ENCODE measurements around the gene CLSTN2. TPM values are rescaled to one million over a fixed set of nuclear protein-coding genes. Genes with fewer than 3 reads are reported as not detected.

Gene CLSTN2
- total RNA-seq, 1 donor from 2014 or later: 7.1 TPM

DNA sequence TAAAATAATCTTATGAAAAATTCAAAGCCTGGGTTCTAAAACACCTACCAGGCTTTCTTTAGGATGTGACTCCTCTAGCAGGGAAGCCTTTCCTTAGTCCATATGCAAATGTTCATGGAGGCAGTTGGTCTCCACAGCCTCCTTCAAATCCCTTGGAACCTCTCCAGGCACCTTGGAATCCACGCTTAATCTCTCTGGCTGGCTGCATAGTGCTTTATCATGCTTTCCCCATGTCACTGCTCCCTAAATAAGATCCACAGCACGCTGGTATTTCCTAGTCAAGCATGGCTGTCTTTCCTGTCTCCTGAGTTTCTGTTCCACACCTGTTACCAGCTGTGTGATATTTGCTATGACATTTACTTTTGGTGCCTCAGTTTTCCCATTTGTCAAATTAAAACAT lies 71.3 kb downstream of the CLSTN2 start:
- no peak for DNase-seq (ENCODE audit: low spot score)

DNA sequence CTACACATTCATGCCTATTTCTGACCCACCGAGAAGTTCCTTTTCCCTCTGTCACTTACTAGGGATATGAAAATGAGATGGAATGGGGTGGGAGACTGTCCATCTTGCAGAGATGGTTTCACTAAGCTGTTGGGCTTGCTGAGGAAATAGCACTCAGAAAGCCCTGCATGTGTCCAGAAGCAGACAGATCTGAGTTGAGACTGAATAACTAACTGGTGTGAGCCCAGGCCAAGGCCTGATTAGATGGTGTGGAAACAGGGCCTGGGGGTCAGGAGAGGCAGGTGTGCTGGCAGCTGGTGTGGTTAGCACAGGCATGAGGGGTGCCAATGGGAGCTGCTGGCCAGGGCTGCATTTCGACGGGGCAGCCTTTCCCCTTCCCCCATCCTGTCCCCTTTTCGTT lies 72.1 kb downstream of the CLSTN2 start:
- no peak for DNase-seq (ENCODE audit: low spot score)

- no peak for DNase-seq (ENCODE audit: low spot score)
These were observed 73.2 kb downstream of the CLSTN2 start for GRCh38 chr3:140007911-140008869.

- DNase-seq (ENCODE audit: low spot score): no peak
These were observed 75.4 kb downstream of the CLSTN2 start for GRCh38 chr3:140010391-140010790.

DNA sequence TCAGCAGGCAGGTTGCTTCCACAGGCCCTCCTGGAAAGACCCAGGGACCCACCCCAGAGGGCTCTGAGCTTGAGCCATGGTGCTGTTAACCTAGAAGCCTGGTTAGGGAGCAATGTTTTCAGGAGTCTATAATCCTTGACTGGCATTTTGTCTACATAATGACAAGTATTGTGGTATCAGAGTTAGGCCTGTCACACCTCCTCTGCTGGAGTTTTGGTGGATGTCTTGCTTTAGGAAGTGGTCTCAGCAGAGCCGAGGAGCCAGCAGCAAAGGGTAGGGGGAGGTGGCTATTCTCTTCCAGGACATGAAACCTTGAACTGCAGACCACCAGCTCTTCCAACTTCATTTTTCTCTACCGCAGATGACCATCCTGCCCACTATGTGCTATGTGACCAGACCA lies 76.1 kb downstream of the CLSTN2 start:
- no peak for DNase-seq (ENCODE audit: low spot score)

DNA sequence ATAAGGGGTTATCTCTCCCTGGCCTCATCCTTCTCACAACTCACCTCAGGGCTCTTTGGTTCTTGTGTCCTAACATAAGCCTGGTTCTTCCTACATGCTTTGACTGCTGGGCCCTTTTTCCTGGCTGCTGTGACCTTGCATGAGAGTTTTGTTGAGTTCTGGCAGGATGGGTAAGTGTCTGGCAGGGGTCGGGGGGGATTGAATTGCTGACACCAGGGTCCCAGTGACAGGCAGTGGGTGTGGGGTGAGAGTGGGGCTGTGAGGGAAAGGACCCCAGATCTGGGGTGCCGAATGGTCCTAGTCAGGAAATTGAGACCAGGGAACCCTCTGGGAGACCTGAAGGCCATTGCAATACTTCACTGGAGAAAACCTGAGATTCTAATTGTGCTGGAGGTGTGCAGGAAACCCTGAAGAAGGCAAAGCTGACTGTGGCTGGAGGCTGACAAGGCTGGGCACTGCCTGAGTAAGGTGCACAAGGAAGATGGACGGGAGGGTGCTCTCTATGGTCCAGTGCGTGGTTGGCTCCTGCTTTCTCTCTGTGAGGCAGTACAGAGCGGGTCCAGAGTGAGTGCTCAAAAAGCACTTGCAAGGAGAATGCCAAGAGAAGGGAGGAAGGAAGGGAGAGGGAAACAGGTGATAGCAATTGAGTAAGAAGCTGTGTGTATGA lies 76.8 kb downstream of the CLSTN2 start:
- DNase-seq (ENCODE audit: low spot score): no peak

GRCh38 chr3:140013220-140013619 lies 78.2 kb downstream of the CLSTN2 start:
- DNase-seq (ENCODE audit: low spot score): no peak

- no peak for DNase-seq (ENCODE audit: low spot score)
These were observed 80.0 kb downstream of the CLSTN2 start for GRCh38 chr3:140014831-140015495.

GRCh38 chr3:140015741-140016140 lies 80.8 kb downstream of the CLSTN2 start:
- DNase-seq (ENCODE audit: low spot score): no peak

GRCh38 chr3:140018556-140018955 lies 83.6 kb downstream of the CLSTN2 start:
- DNase-seq (ENCODE audit: low spot score): no peak

- DNase-seq (ENCODE audit: low spot score): no peak
These were observed 85.0 kb downstream of the CLSTN2 start for GRCh38 chr3:140019946-140020345.

GRCh38 chr3:140020541-140020940 lies 85.6 kb downstream of the CLSTN2 start:
- no peak for DNase-seq (ENCODE audit: low spot score)

GRCh38 chr3:140021269-140021668 lies 86.3 kb downstream of the CLSTN2 start:
- DNase-seq (ENCODE audit: low spot score): no peak

DNA sequence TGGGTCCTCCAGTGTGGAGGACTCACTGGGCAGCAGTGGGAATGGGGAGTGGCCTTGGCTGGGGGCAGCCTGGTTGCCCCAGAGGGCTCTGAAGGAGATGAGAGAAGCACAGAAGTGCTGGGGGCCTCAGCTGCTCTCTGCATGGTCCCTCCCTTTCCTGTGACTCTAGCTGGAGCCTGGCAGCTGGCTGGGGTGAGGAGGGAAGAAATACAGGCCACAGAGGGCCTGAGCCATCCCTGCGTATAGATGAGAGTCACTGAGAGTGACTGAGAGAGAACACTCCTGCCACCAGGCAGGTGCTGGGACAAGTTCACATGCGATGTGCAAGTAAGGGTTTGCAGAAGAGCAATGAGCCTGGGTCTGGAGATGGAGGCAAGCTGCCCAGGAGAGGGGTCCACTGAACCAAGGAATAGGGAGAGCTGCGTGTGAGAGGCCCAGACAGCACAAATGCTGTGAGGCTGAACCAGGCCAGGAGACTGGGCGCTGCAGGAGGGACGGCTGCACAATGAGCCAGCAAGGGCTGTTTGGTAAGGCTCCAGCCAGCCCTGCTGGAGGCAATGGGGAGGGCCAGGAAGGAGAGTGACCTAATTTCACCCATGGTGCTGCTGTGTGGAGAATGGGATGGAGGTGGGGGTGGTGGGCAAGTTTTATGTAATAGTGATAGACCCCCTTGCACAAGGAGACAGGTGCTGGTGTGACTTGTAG lies 87.2 kb downstream of the CLSTN2 start:
- DNase-seq (ENCODE audit: low spot score): peak; percentile 25

GRCh38 chr3:140023616-140024530 lies 88.9 kb downstream of the CLSTN2 start:
- peak; percentile 71 for DNase-seq (ENCODE audit: low spot score)

GRCh38 chr3:140031170-140031569 lies 96.2 kb downstream of the CLSTN2 start:
- DNase-seq (ENCODE audit: low spot score): no peak

GRCh38 chr3:140034058-140034457 lies 99.1 kb downstream of the CLSTN2 start:
- DNase-seq (ENCODE audit: low spot score): no peak

- no peak for DNase-seq (ENCODE audit: low spot score)
These were observed 100.9 kb downstream of the CLSTN2 start for GRCh38 chr3:140035871-140036270.

- no peak for DNase-seq (ENCODE audit: low spot score)
These were observed 115.4 kb downstream of the CLSTN2 start for GRCh38 chr3:140050396-140050795.

GRCh38 chr3:140051019-140051957 lies 116.3 kb downstream of the CLSTN2 start:
- no peak for DNase-seq (ENCODE audit: low spot score)

All from mucosa of gallbladder (tissue), 1 donor.